Left ventricle myocardium superior (tissue), 1 donor: ENCODE measurements around the gene ASCC1. TPM values are rescaled to one million over a fixed set of nuclear protein-coding genes. Genes with fewer than 3 reads are reported as not detected.
"Not testable (repeated sequence)": the region's sequence is repeated elsewhere in the genome, so short reads cannot be mapped to it uniquely, and the experiment has no call there.

Experiments
- ATAC-seq: fragments of 200-7000 bp; cut with Tn5 transposase; one replicate; pipeline ENCODE4 v1.9.1; 2020; ENCODE audit warnings: mild to moderate bottlenecking, moderate library complexity
- DNase-seq: peaks from one replicate; pipeline ENCODE4 v3.0.0-alpha.2; 2020
- intact Hi-C: fragments of 100-400 bp; cut with micrococcal nuclease; formaldehyde crosslinking; loops from one replicate; pipeline ENCODE4 v1.11.0; 2022
- total RNA-seq: library from RNA; stranded (reverse); fragmentation: NEBNext Ultra II Directional; extraction: Animal tissue kit (Norgen Biotek cat#: 25700); gene quantifications from one replicate; pipeline ENCODE4 v1.2.1, GENCODE V29; 2021
- donor health status: DM: no; HTN: yes; CAD: no; lungs with severe emphysema.

ASCC1 gene
- total RNA-seq, 1 donor from 2014 or later, result 34.7 TPM

- intact Hi-C loops, result no loop called here
- ATAC-seq (no peak), DNase-seq (no peak)
Measured at GRCh38 chr10:72140174-72140573, 75.9 kb downstream of the ASCC1 start.

- ATAC-seq, result no peak
- intact Hi-C loops, result no loop called here
Measured at GRCh38 chr10:72137583-72137982, 78.5 kb downstream of the ASCC1 start.

DNA sequence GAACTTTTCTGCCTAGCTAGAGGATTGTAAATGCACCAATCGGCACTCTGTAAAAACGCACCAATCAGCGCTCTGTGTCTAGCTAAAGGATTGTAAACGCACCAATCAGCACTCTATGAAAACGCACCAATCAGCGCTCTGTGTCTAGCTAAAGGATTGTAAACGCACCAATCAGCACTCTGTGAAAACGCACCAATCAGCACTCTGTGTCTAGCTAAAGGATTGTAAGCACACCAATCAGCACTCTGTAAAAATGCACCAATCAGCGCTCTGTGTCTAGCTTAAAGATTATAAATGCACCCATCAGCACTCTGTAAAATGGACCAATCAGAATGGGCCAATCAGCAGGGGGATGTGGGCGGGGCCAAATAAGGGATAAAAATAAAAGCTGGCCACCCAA, 79.9 kb downstream of the ASCC1 start:
- intact Hi-C loops, ATAC-seq, DNase-seq: not testable (repeated sequence)

More at GRCh38 chr10:72137583-72137982, 78.5 kb downstream of the ASCC1 start:
- DNase-seq, result no peak

- intact Hi-C loops, result no loop called here
- ATAC-seq (no peak), DNase-seq (no peak)
Measured at GRCh38 chr10:72134785-72135767, 81.0 kb downstream of the ASCC1 start.

DNA sequence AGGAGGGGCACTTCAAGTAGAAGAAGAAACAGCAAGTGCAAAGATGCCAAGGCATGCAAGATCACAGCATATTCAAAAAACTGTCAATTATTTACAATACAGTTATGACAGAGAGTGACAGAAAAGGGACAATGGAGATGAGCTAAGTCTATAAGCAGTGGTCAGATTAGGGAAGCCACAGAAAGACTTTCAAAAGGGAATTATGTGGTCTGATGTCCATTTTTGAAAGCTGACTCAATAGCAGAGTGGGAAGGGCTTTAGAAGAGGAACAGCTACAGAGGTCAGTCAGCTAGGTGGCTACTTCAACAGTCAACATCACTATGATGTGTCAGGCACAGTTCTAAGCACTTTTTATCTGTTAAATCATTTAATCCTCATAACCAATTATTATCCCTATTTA, 82.6 kb downstream of the ASCC1 start:
- ATAC-seq (peak; percentile 34), DNase-seq (no peak)
- intact Hi-C loops, result no loop called here

DNA sequence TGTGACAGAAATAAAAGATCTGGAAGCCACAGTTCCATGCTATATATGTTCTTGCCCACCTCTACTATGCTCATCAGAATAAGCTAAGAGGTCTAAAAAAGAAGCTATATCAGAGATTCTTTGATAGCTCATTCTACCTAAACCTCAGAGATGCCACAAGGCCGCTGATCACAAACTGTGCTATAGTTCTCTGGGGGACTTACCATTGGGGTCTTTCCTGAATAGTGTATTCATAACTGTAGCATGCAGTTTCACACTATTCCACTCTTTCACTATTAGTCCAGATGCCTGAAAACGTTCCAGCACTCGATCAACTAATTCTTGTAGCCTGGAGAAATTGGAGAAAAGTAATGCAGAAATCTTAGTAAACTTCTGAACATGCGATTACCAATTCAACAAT, 83.2 kb downstream of the ASCC1 start:
- intact Hi-C loops, result no loop called here
- ATAC-seq (no peak), DNase-seq (no peak)

DNA sequence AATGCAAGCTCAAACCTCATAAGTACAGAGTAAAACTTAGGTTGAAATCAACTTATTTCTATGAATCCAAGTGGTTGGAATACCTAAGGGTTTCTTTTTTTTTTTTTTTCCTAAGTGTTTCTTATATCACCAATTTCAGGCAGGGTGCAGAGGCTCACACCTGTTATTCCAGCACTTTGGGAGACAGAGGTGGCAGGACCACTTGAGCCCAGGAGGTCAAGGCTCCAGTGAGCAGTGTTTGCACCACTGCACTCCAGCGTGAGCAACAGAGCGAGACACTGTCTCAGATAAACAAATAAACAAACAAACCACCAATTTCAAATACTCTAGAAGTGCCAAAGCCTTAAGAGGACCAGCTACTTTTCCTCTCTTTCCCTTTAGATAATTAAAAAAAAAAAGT, 88.5 kb downstream of the ASCC1 start:
- ATAC-seq (no peak), DNase-seq (no peak)
- intact Hi-C loops, result loop anchor here (5.0 kb wide), 1 partner anchor 215 kb away; no protein-coding TSS in a partner anchor

DNA sequence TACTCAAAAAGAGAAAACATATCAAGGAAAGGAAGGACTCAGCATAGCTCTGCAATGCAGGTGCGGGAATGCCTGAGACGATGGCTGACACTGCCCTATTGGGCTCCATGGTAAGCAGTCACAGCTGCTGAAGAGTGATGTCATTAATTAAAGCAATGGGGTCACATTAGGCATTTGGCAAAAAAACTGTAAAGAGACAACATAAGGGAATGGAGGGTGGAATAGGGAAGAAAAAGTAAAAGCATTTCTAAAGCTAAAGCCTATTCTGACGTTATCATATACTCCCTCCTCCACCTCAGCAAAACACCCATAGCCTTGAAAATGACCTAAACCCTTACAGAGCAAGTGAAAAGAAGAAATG, 89.2 kb downstream of the ASCC1 start:
- intact Hi-C loops, result loop anchor here (5.0 kb wide), 1 partner anchor 215 kb away; no protein-coding TSS in a partner anchor
- no peak for DNase-seq
- ATAC-seq, result no peak

DNA sequence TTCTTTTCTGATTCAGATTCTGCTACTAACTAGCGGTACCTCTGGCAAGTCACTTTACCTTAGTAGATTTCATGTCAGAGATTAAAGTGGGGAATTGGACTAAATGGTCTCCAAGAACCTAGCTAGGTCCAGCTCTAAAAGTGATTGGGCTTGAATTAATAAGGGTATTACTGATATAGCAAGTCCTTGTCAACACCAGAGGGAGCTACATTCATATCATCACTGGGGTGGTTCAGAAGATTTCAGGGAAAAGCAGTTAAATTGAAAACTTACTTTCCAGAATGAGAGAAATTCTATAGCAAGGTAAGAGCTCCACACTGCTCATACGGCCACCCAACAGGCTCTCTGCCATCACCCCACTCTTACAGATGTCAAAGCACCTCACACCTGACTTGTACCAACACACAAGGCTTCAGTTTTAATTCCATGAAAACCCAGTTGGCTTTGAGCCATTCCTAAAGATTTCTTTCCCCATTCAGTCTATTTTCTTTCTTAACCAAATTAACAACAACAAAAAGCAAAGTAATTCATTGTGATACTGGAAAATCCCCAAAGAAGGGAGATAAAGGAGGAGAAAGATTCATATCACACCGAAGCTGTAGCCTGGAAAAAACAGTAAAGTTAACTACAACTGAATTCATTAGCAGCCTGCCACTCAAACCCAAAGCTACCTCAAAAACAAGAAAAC, 89.7 kb downstream of the ASCC1 start:
- DNase-seq (no peak), ATAC-seq (peak; percentile 36)
- intact Hi-C loops, result loop anchor here (5.0 kb wide), 1 partner anchor 216 kb away; no protein-coding TSS in a partner anchor

DNA sequence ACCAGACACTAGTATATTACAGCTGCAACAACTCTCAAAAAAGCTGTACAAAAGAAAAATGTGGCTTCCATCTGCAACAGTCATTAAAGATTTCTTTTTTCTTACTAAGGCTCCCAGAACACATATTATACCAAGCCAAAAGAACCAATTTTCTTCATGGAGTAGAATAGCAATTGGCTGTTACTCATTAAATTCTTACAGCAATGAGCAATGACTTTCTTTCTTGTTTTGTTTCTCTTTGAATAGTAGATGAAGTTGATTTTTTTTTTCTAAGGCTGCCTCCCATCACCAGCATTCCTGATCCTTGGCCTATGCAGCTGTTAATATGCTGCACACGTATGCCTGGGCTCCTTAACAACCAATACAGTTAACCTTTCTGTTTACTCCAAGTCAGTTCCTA, 91.1 kb downstream of the ASCC1 start:
- ATAC-seq, result peak; percentile 62
- no peak for DNase-seq
- intact Hi-C loops, result loop anchor here (5.0 kb wide), 1 partner anchor 217 kb away; no protein-coding TSS in a partner anchor

DNA sequence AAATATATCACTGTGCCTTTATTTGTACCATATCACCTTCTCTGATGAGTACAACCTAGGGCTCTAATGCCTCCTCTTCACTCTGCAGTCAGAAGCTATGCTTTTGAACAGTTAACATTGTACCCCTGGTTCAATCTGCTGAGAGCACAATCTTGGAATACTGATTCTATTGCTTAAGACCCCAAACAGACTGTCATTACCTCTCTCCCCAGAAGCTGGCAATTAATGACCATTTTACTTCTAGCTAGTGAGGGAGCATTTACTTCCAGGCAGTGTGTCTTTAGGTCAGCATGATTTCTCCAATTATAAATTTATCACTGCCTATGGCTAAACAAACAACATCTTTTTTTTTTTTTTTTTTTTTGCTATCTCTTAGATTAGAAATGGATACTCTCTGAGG, 91.7 kb downstream of the ASCC1 start:
- ATAC-seq, result no peak
- intact Hi-C loops, result no loop called here
- DNase-seq, result no peak

- intact Hi-C loops, result no loop called here
- ATAC-seq (no peak), DNase-seq (no peak)
Measured at GRCh38 chr10:72123616-72124015, 92.5 kb downstream of the ASCC1 start.

DNA sequence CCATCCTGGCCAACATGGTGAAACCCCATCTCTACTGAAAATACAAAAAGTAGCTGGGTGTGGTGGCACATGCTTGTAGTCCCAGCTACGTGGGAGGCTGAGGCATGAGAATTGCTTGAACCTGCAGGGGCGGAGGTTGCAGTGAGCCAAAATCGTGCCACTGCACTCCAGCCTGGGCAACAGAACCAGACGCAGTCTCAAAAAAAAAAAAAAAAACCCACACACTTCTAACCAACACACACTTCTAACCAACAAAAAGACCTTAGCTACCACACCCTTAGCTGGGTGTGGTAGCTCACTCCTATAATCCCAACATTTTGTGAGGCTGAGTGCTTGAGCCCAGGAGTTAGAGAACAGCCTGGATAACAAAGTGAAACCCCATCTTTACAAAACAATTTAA, 93.9 kb downstream of the ASCC1 start:
- no peak for ATAC-seq
- DNase-seq, result no peak
- intact Hi-C loops, result no loop called here

DNA sequence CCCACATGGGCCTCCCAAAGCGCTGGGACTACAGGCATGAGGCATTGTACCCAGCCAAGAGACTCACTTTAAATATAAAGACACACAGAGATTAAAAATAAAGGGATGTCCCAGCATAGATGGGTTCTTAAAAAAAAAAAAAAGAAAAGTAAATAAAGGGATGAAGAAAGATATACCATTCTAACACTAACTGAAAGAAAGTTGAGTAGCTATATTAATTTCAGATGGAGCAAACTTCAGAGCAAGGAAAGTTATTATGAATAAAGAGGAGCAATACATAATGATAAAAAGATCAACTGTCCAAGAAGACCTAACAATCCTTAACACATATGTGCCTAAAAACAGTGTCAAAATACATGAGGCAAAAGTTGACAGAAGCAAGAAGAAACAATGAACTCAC, 94.7 kb downstream of the ASCC1 start:
- intact Hi-C loops, result no loop called here
- no peak for DNase-seq
- no peak for ATAC-seq

GRCh38 chr10:72116372-72116771, 99.7 kb downstream of the ASCC1 start:
- DNase-seq (no peak), ATAC-seq (no peak)
- intact Hi-C loops, result no loop called here

GRCh38 chr10:72114706-72115450, 101.2 kb downstream of the ASCC1 start:
- ATAC-seq, result no peak
- intact Hi-C loops, result no loop called here
- no peak for DNase-seq

- ATAC-seq (peak; percentile 89), DNase-seq (no peak)
- intact Hi-C loops, result no loop called here
Measured at GRCh38 chr10:72110673-72111401, 105.2 kb downstream of the ASCC1 start.

GRCh38 chr10:72109636-72110157, 106.4 kb downstream of the ASCC1 start:
- ATAC-seq, result no peak
- no peak for DNase-seq
- intact Hi-C loops, result no loop called here
